GM23338 (cell line): ENCODE data around the gene CTNNA3. TPM values are rescaled to one million over a fixed set of nuclear protein-coding genes. Genes with fewer than 3 reads are reported as not detected.

Source experiments
- ATAC-seq: fragments of 200-7000 bp; cut with Tn5 transposase; 3 replicates; pipeline ENCODE4 v1.9.1; 2020
- DNase-seq: peaks from one replicate; pipeline ENCODE4 v3.0.0-alpha.2; 2015; ENCODE audit warnings: low spot score
- H2AFZ ChIP-seq: fragments of 200-600 bp; sonication (generic); 2 replicates; pipeline ENCODE4 v1.8.0; 2016; ENCODE audit warnings: antibody characterized with exemption, mild to moderate bottlenecking, moderate library complexity
- H3F3A ChIP-seq: fragments of 200-600 bp; sonication (generic); replicated peaks from 2 replicates; pipeline ENCODE4 v1.8.0; 2017; ENCODE audit warnings: antibody characterized with exemption, mixed run types, low read depth
- H3K27ac ChIP-seq: fragments of 200-600 bp; sonication (generic); 2 replicates; pipeline ENCODE4 v1.6.1; 2016; ENCODE audit warnings: low read depth
- H3K27me3 ChIP-seq: fragments of 200-600 bp; sonication (generic); 2 replicates; pipeline ENCODE4 v1.8.0; 2016; ENCODE audit warnings: mild to moderate bottlenecking, mixed run types, moderate library complexity; ENCODE audit not compliant: insufficient read depth
- H3K36me3 ChIP-seq: fragments of 200-600 bp; sonication (generic); 2 replicates; pipeline ENCODE4 v1.8.0; 2016; ENCODE audit warnings: mild to moderate bottlenecking; ENCODE audit not compliant: insufficient read depth
- H3K4me1 ChIP-seq: fragments of 200-600 bp; sonication (generic); 2 replicates; pipeline ENCODE4 v1.8.0; 2016; ENCODE audit warnings: mild to moderate bottlenecking, moderate library complexity; ENCODE audit not compliant: insufficient read depth
- H3K4me2 ChIP-seq: fragments of 200-600 bp; sonication (generic); 2 replicates; pipeline ENCODE4 v1.7.1; 2017; ENCODE audit warnings: mixed run types
- H3K4me3 ChIP-seq: fragments of 200-600 bp; sonication (generic); 2 replicates; pipeline ENCODE4 v1.6.1; 2016; ENCODE audit warnings: mixed run types
- H3K79me2 ChIP-seq: fragments of 200-600 bp; sonication (generic); replicated peaks from 2 replicates; pipeline ENCODE4 v1.8.0; 2017; ENCODE audit warnings: mild to moderate bottlenecking; ENCODE audit not compliant: insufficient read depth
- H3K9me2 ChIP-seq: fragments of 200-600 bp; sonication (generic); 2 replicates; pipeline ENCODE4 v1.8.0; 2017; ENCODE audit not compliant: insufficient read depth
- H4K20me1 ChIP-seq: fragments of 200-600 bp; sonication (generic); replicated peaks from 2 replicates; pipeline ENCODE4 v1.8.0; 2017; ENCODE audit warnings: mild to moderate bottlenecking; ENCODE audit not compliant: insufficient read depth
- H3K27ac Mint-ChIP-seq: 2 replicates; pipeline ENCODE4 v1.8.0; 2020; ENCODE audit warnings: inconsistent platforms, mild to moderate bottlenecking, moderate library complexity, mixed read lengths
- H3K27me3 Mint-ChIP-seq: 3 replicates; pipeline ENCODE4 v1.8.0; 2022; ENCODE audit warnings: low read depth, mild to moderate bottlenecking, moderate library complexity, mixed read lengths, inconsistent platforms; ENCODE audit not compliant: insufficient read depth, poor library complexity
- H3K36me3 Mint-ChIP-seq: 3 replicates; pipeline ENCODE4 v1.8.0; 2021; ENCODE audit warnings: low read depth, mild to moderate bottlenecking, inconsistent platforms, moderate library complexity, mixed read lengths
- H3K4me1 Mint-ChIP-seq: 3 replicates; pipeline ENCODE4 v1.8.0; 2020; ENCODE audit warnings: mild to moderate bottlenecking, inconsistent platforms, mixed read lengths
- H3K4me3 Mint-ChIP-seq: 3 replicates; pipeline ENCODE4 v1.8.0; 2021; ENCODE audit warnings: moderate library complexity, mild to moderate bottlenecking, inconsistent platforms, mixed read lengths
- H3K9me3 Mint-ChIP-seq: 3 replicates; pipeline ENCODE4 v1.8.0; 2020; ENCODE audit warnings: moderate library complexity, mild to moderate bottlenecking, inconsistent platforms, mixed read lengths
- CREB1 ChIP-seq: fragments of 250-450 bp; sonication (Bioruptor Pico); IDR thresholded peaks from 2 replicates; pipeline ENCODE4 v1.5.0; 2020; ENCODE audit warnings: low read depth, mild to moderate bottlenecking, moderate library complexity
- CTCF ChIP-seq, 2 experiments: fragments of 200-600 bp in 1 of 2; sonication (generic) in 1 of 2; conservative IDR thresholded peaks; 2 replicates each; pipeline versions ENCODE4 v1.5.1 to v1.6.1; 2016 to 2017; ENCODE audit warnings: antibody characterized with exemption in 2 of 2, low read depth in 2 of 2, mild to moderate bottlenecking in 2 of 2, moderate library complexity in 1 of 2
- ETS1 ChIP-seq: IDR thresholded peaks from 2 replicates; pipeline ENCODE4 v1.6.1; 2016; ENCODE audit warnings: antibody characterized with exemption
- EZH2phosphoT487 ChIP-seq: fragments of 200-600 bp; sonication (generic); IDR thresholded peaks from one replicate; pipeline ENCODE4 v1.8.1; 2018; ENCODE audit warnings: antibody characterized with exemption; ENCODE audit not compliant: unreplicated experiment
- JUNB ChIP-seq: IDR thresholded peaks from one replicate; pipeline ENCODE4 v1.6.1; 2016; ENCODE audit warnings: antibody characterized with exemption; ENCODE audit not compliant: unreplicated experiment
- NANOG ChIP-seq: IDR thresholded peaks from 2 replicates; pipeline ENCODE4 v1.6.1; 2016; ENCODE audit warnings: antibody characterized with exemption, borderline replicate concordance
- POLR2AphosphoS5 ChIP-seq: IDR thresholded peaks from 2 replicates; pipeline ENCODE4 v1.6.1; 2016; ENCODE audit warnings: antibody characterized with exemption, low read depth
- REST ChIP-seq: IDR thresholded peaks from one replicate; pipeline ENCODE4 v1.6.1; 2018; ENCODE audit warnings: antibody characterized with exemption; ENCODE audit not compliant: unreplicated experiment
- STAT1 ChIP-seq: IDR thresholded peaks from one replicate; pipeline ENCODE4 v1.6.1; 2016; ENCODE audit warnings: antibody characterized with exemption; ENCODE audit not compliant: unreplicated experiment
- ZNF114 ChIP-seq: fragments of 250-450 bp; sonication (Bioruptor Pico); IDR thresholded peaks from 2 replicates; pipeline ENCODE4 v1.5.0; 2020; ENCODE audit warnings: mild to moderate bottlenecking, moderate library complexity
- ZNF331 ChIP-seq: fragments of 250-450 bp; sonication (Bioruptor Pico); IDR thresholded peaks from 2 replicates; pipeline ENCODE4 v1.5.0; 2020; ENCODE audit warnings: low read depth, mild to moderate bottlenecking, moderate library complexity
- polyA plus RNA-seq: library from polyadenylated mRNA; unstranded; fragments of >200 nt; fragmentation: Nextera tagmentation; extraction: Ambion mirVana; gene quantifications from 2 replicates; pipeline ENCODE4 v1.2.1, GENCODE V29; 2016
- total RNA-seq: library from RNA; depleted of rRNA; stranded (reverse); fragments of >200 nt; shearing (Covaris generic); gene quantifications from 2 replicates; pipeline ENCODE4 v1.2.3, GENCODE V29; 2014

CTNNA3 gene
- total and polyA plus RNA-seq, 2 experiments from 2014 or later: 0.71 to 3.3 TPM

- 0 out of 2 replicates have a peak, but pooled peaks cover 3% of the 10 kb centered on the region for H3K9me2 ChIP-seq
- H3K4me2 ChIP-seq: no peak overlapping the region
- TF ChIP-seq REST (no peak), NANOG (no peak), ZNF331 (CRISPR knock-in tag) (no peak), ZNF114 (CRISPR knock-in tag) (no peak), STAT1 (no peak), POLR2AphosphoS5 (no peak), EZH2phosphoT487 (no peak), JUNB (no peak), CREB1 (CRISPR knock-in tag) (no peak)
- no peak overlapping the region for H3K4me3 Mint-ChIP-seq
- H3K36me3 ChIP-seq: no peaks in the 10 kb centered on the region
- no peak overlapping the region for H3K27ac Mint-ChIP-seq
- no peaks in the 10 kb centered on the region for H3K79me2 ChIP-seq
- no peaks in the 10 kb centered on the region for H3K27me3 ChIP-seq
- H3K4me1 ChIP-seq: no peaks in the 10 kb centered on the region
- H3K27ac ChIP-seq: no peak overlapping the region
- no peaks in the 10 kb centered on the region for H3K36me3 Mint-ChIP-seq
- no peaks in the 10 kb centered on the region; the same call in 2 of the 3 replicates for H3K4me1 Mint-ChIP-seq
- ATAC-seq: no peak
- H2AFZ ChIP-seq: no peak overlapping the region
- DNase-seq: no peak
- H3K27me3 Mint-ChIP-seq: peaks cover 2% of the 10 kb centered on the region
- no peaks in the 10 kb centered on the region for H3K9me3 Mint-ChIP-seq
- H4K20me1 ChIP-seq: no peaks in the 10 kb centered on the region
- H3K4me3 ChIP-seq: no peak overlapping the region
- no peaks in the 10 kb centered on the region for H3F3A ChIP-seq
These were observed 943.3 kb downstream of the CTNNA3 start for GRCh38 chr10:66752714-66753113.

- Histone ChIP-seq H3K4me3 (no peak overlapping the region), H3K79me2 (no peaks in the 10 kb centered on the region), H3K36me3 (no peaks in the 10 kb centered on the region), H3K9me2 (0 out of 2 replicates have a peak, but pooled peaks cover 3% of the 10 kb centered on the region), H3K4me1 (no peaks in the 10 kb centered on the region), H3F3A (no peaks in the 10 kb centered on the region), H4K20me1 (no peaks in the 10 kb centered on the region), H3K4me2 (no peak overlapping the region), H3K27ac (no peak overlapping the region), H3K27me3 (no peaks in the 10 kb centered on the region), H2AFZ (no peak overlapping the region; the same call in 1 of the 2 replicates)
- TF ChIP-seq CTCF (conservative IDR thresholded peaks at IDR 0.05; ENCODE audit: low read depth in 2 of 2) (no peak), CREB1 (CRISPR knock-in tag) (no peak), ZNF114 (CRISPR knock-in tag) (no peak), ZNF331 (CRISPR knock-in tag) (no peak), POLR2AphosphoS5 (no peak), NANOG (no peak), REST (no peak), ETS1 (no peak)
- Mint-ChIP-seq H3K9me3 (no peaks in the 10 kb centered on the region), H3K27ac (no peak overlapping the region), H3K4me3 (no peak overlapping the region), H3K27me3 (no peaks in the 10 kb centered on the region), H3K36me3 (no peaks in the 10 kb centered on the region), H3K4me1 (no peaks in the 10 kb centered on the region)
- ATAC-seq (no peak), DNase-seq (no peak)
These were observed 947.8 kb downstream of the CTNNA3 start for GRCh38 chr10:66748217-66748616.
